Bone marrow (tissue), 2 donors: Measurements from ENCODE around the gene ADGRG3.
"Not testable (repeated sequence)": the region's sequence is repeated elsewhere in the genome, so short reads cannot be mapped to it uniquely, and the experiment has no call there.

Experiments
- DNase-seq, 2 donors: peaks; one replicate each; lab custom pipeline; 2025; lab: John Stamatoyannopoulos, UW

ADGRG3 gene

GRCh38 chr16:57697896-57698537 is 29.9 kb downstream of the ADGRG3 start:
- DNase-seq = no peak

DNA sequence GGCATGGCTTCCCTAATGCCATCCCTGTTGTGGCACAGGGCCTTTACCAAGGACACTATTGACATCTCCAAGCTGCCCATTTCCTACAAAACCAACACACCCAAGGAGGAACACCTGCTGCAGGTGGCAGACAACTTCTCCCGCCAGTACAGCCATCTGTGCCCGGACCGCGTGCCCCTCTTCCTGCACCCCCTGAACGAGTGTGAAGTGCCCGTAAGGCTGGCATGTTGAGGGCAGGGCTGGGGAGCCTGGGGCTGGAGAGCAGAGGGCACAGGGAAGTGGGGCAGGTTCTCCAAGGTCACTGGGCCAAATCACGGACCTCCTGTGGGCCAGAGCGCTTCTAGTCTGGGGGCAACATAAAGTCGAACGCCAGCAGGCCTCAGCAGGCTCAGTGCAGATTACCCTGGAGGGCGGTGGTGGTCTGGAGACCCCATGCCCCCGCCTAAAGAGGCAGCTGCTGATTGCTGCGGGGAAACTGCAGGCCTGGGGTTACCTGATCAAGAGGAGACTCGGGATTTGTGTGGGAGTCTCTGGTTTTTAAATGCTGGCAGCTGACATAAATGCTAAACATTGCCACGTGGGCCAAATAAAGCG is 30.8 kb downstream of the ADGRG3 start:
- DNase-seq = no peak

GRCh38 chr16:57699481-57699880 is 31.4 kb downstream of the ADGRG3 start:
- no peak for DNase-seq

- DNase-seq = no peak
These were observed 31.8 kb downstream of the ADGRG3 start for GRCh38 chr16:57699899-57700298.

DNA sequence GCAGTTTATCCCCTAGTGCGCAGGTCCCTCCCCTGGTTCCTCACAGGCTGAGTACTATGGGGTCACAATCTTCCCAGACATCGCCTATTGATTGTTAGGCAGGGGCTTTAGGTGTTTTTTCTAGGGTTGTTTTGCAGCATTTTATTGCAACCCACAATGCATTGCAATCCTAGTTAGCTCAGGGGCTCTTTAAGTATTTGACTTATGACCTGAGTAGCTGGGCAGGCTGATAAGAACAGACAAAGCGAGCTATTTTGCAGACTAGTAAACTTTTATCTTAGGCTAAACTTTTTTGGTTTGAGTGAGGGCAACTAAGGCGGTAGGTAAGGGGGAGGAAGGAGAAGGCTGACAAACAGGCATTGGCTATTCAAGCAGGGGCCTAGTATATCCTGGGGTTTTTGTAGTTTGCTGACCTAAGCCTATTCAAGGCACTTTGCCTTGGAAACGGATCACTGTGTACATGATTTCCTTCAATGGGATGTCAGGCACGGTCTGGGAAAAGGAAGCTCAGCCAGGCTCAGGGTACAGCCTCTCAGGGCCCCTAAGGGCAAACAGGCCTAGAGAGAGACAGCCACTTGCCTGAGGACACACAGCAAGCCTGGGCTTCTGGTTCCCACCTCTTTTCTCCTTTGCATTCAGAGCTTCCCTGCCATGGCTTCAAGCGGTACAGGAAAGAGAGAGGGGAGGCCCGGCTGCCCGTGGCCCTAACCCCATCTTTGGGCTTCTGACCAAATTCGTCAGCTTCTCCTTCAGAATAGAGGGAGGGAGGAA is 32.9 kb downstream of the ADGRG3 start:
- DNase-seq = no peak

DNA sequence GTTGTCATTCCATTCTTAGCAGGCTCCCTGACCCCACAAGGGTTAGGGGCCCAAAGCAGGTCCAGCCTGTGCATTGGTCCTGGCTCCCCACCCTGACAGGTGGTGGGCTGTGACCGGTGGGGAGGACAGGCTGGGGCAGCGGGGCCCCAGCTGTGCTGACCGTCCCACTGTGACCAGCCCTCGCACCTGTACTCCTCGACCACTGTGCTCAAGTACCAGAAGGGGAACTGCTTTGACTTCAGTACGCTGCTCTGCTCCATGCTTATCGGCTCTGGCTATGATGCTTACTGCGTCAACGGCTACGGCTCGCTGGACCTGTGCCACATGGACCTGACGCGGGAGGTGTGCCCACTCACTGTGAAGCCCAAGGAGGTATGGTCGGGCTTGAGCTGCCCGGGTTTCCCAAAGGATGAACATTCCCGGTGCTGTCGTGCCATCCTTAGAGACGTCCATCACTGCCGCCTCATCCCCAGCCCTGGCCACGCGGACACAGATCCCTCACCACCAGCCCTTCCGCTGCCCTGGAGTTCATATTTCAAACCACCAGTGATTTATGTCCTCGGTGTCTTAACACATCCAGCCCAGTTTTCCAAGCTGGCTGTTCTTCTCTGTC is 33.8 kb downstream of the ADGRG3 start:
- no peak for DNase-seq

- no peak for DNase-seq
These were observed 35.4 kb downstream of the ADGRG3 start for GRCh38 chr16:57703416-57704010.

DNA sequence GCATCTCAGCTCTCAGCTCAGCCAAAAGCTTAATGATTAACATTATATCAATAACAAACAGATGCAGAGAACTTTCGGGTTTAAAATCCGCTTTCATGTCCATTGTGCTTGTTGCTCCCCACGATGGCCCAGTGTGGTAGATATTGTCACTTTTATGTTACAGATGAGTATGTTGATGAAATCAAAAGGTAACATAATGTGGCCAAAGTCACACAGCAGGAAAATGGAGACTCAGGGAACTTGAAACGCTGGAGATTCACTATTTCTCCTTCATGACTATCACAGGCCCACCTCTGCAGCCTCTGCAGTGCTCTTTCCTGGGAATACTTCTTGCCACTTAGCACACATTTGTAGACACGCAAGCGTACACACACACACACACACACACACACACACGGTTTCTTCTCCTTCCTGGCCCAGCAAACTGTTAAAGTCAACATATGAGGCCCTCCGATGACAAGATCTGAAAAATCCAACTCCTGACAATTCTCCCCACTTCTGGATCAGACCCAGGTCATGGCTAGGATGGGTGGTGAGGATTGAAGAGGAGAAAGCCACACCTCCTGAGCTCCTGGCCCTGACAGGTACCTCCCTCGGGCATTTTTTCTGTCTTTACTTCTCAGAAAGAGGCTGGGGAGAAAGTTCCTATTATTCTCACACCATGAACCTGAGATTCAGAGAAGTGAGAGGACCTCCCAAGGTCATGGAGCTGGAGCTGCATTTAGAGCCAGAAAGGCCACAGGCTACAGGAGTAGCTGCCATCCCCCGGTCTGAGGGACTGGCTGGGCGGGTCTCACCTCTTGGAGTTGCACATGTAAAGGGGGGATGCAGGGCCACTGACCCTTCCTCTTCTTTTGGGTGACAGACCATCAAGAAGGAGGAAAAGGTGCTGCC is 36.2 kb downstream of the ADGRG3 start:
- DNase-seq = no peak

DNA sequence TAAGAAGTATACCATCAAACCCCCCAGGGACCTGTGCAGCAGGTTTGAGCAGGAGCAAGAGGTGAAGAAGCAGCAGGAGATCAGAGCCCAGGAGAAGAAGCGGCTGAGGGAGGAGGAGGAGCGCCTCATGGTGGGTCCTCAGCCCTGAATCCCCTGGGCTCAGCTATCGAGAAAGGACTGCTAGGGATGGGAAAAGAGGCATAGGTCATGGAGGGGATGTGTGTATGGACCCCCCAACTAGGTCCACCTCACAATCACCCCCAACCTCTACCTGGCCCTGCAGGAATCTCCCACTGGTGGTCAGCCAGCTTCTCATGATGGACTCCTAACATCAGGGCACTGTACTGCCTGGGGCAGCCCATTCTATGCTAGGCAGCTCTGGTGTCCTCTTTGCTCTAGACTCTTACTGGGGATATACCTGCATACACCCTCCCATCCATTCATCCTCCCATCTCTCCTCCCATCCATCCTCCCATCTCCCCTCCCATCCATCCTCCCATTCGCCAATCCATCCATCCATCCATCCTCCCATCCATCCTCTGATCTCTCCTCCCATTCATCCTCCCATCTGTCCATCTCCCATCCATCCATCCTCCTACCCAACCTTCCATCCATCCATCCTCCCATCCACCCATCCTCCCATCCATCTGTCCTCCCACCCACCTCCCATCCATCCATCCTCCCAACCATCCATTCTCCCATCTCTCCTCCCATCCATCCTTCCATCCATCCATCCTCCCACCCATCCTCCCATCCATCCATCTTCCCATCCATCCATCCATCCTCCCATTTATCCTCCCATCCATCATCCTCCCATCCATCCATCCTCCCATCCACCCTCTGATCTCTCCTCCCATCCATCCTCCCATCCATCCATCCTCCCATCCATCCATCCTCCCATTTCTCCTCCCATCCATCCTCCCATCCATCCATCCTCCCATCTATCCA is 37.1 kb downstream of the ADGRG3 start:
- DNase-seq = no peak

DNA sequence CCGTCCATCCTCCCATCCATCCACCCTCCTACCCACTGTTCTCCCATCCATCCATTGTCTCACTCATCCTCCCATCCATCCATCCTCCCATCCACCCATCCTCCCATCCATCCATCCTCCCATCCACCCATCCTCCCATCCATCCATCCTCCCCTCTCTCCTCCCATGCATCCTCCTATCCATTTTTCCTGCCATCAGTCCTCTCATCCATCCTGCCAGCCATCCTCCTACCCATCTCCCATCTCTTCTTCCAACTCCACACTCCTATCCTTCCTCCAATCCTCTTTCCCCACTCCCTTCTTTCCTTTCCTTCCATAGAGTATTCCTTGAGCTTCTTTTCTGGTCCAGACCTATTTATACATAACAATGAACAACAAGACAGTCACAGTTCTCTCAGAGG is 38.6 kb downstream of the ADGRG3 start:
- no peak for DNase-seq

DNA sequence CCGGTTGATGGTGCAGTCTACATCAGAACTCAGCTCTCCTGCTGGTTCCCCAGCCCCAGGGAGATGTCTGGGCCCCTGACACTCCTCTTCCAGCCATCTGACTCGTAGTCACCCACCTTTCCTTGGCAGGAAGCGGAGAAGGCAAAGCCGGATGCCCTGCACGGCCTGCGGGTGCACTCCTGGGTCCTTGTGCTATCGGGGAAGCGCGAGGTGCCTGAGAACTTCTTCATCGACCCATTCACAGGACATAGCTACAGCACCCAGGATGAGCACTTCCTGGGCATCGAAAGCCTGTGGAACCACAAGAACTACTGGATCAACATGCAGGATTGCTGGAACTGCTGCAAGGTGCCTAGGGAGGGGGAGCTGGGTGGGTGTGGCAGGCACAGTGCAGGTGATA is 39.2 kb downstream of the ADGRG3 start:
- DNase-seq = no peak

DNA sequence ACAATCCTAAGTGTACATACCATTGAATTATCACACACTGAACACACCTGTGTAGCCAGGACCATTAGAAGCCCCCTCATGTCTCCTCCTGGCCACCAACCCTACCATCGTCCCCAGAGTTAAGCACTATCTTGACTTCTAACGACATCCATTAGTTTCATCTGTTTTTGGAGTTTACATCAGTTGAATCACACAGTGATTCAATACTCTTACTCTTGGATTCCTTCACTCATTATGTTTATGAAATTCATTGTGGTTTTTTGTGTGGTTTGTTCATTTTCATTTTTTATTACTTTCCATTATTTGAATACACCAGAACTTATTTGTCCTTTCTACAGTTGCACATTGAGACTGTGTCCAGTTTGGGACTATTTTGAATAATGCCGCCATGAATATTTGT is 40.1 kb downstream of the ADGRG3 start:
- DNase-seq = no peak

DNA sequence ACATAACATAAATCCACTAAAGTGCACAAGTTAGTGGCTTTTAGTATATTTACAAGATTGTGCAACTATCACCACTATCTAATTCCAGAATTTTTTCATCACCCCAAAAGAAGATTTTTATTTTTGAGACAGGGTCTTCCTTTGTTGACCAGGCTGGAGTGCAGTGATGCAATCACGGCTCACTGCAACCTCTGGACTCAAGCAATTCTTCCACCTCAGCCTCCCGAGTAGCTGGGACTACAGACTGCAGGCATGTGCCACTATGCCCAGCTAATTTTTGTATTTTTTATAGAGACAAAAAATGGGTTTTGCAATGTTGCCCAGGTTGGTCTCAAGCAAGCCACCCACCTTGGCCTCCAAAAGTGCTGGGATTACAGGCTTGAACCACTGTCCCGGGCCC is 41.6 kb downstream of the ADGRG3 start:
- DNase-seq = no peak

DNA sequence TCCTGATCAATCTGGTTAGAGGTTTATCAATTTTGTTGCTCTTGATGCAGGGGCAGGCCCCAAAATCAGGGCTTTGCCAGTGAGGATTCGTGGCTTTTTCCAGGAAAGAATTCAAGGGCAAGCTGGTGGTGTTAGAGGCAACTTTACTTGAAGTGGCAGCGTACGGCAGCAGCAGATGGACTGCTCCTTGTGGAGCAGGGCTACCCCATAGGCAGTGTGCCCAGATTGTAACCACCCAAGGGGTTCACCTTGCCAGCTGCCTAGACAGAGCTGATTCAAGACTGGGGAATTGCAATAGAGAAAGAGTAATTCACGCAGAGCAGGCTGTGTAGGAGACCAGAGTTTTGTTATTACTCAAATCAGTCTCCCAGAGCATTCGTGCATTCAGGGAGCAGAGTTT is 43.2 kb downstream of the ADGRG3 start:
- no peak for DNase-seq

DNA sequence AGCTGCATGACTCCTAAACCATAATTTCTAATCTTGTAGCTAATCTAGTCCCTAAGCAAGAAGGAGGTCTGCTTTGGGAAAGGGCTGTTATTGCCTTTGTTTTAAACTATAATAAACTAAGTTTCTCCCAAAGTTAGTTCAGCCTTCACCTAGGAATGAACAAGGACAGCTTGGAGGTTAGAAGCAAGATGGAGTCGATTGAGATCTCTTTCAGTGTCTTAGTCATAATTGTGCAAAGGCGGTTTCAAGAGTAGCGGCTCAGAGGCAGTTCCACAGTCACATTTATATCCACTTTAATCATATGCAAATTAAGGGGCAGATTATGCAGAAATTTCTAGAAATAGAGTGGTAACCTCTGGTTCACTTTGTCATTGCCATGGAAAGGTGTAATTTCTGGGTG is 43.9 kb downstream of the ADGRG3 start:
- no peak for DNase-seq

DNA sequence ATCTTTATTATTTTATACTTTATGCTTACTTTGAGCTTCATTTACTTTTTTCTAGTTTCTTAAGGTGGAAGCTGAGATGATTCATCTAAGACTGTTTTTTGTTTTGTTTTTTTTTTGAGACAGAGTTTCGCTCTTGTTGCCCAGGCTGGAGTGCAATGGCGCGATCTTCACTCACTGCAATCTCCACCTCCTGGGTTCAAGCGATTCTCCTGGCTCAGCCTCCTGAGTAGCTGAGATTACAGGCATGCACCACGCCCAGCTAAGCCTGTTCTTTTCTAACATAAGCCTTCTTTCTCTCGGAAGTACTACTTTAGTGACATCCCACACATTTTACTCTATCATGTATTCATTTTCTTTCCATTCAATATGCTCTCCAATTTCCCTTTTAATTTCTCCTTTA is 44.5 kb downstream of the ADGRG3 start:
- DNase-seq = not testable (repeated sequence)

- no peak for DNase-seq
These were observed 45.5 kb downstream of the ADGRG3 start for GRCh38 chr16:57713596-57713995.

GRCh38 chr16:57714047-57714446 is 45.9 kb downstream of the ADGRG3 start:
- no peak for DNase-seq

GRCh38 chr16:57720142-57720575 is 52.1 kb downstream of the ADGRG3 start:
- DNase-seq = peak in 1 of 2 donors; percentile 37
